ENCODE results near the gene KATNB1.
A peak's percentile ranks its signal among the peaks of the same experiment; 100 is the strongest.
"Not testable (repeated sequence)": the region's sequence is repeated elsewhere in the genome, so short reads cannot be mapped to it uniquely, and the experiment has no call there.

Gene KATNB1

DNA sequence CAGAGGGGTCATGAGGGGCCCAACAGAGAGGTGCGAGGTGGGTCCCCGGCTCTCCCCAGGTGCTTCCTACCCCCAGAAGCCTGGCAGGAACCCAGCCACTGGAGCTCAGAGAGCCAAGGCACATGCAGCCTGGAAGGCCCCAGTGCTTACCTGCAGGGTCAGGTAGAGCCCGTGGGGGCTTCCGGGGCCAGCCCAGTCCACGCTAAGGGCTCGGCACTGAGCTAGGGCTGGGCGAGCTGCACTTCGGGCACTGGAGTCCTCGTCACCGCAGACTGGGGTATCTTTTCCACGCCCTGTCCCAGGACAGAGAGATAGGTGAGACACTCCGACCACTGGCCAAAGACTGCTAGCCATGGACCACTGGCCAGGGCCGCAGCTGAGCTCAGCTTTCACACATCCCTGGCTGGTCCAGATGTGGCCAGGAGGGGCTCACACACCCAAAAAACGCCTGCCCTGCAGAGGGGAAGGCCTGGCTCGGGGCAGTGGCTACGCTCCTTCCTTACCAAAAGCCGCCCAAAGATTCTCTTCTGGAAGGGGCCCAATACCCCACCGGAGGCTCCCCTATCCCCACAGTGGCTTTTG is 59.4 kb downstream of the KATNB1 start:
- DNase-seq (ENCODE audit: low read depth) = no peak

DNA sequence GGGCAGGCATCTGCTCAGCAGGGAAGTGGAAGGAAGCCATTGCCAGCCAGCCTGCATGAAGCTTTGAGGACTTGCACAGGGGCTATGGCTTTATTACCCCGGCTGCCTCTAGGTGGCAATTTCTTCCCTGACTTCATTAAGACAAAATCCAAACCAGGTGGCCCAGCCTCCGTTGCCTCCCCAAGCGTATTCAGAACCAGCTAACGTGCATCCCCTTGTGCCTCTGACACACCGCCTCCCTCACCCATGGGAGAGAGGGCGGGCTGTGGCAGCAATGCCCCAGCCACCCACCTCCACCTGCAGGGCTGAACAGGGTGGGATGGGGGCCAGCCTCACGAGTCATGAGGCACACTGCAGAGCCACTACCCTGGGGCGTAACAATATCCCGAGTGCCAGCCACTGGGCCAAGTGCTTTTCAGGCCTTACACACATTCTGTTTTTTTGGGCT is 59.9 kb downstream of the KATNB1 start:
- DNase-seq (ENCODE audit: low read depth) = peak; percentile 63

DNA sequence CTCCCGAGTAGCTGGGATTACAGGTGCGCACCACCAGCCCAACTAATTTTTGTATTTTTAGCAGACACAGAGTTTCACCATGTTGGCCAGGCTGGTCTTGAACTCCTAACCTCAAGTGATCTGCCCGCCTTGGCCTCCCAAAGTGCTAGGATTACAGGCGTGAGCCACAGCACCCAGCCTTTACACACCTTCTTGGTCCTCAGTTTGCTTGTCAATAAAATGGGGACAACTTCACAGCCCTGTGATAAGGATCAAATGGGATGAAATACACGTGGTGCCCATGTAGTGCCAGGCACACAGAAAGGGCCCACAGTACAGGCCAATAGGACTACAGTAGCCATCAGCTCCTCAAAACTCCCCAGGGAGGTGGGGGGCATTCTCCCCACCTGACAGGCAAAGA is 60.4 kb downstream of the KATNB1 start:
- DNase-seq (ENCODE audit: low read depth) = not testable (repeated sequence)

DNA sequence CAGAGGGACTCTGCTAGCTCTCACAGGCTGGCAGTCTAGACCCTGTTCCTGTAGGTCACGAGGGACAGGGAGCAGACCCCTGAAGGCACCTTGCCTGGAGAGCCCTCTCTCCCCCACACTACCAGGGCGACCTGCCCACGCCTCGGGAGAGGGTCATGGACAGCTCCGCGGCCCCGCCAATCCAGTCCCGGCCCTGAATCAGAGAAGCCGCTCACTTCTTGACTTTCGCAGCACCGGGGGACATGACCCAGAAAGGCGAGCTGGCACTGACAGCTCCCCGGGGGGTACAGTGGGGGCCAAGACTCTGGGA is 61.6 kb downstream of the KATNB1 start:
- no peak for DNase-seq (ENCODE audit: low read depth)

DNA sequence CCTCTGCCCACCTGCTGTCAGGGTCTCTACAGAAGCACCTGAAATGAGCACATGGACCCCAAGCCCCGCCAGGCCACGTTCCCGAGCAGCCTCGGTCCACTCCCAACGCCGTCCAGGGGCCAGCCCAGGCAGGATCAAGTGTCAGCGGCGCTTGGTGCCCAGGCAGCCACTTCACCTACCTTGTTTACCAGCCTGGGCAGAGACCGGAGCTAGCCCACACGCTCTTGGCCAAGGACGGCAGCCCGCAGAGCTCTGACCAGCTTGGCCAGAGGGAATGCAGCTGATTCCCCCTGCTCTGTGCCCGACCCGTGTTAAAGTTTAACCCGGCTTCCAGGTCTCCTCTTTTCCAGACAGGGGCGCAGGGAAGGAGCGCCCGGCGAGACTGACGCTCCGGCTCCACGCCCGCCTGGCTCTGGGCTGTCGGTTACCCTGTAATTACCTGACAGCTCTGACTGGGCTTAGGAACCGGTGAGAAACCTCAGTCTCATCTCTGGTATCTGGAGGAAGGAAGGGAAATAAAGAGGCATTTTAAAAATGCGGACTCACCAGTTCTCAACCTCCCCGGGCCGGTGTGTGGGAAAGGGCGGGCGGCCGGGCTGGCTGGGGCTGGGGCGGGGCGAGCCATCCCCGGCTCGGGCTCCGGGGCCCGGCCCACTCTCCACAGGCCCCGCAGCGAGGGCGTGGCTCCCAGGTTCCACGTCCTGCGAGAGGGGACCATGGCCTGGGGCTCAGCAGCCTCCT is 62.1 kb downstream of the KATNB1 start:
- no peak for DNase-seq (ENCODE audit: low read depth)

DNA sequence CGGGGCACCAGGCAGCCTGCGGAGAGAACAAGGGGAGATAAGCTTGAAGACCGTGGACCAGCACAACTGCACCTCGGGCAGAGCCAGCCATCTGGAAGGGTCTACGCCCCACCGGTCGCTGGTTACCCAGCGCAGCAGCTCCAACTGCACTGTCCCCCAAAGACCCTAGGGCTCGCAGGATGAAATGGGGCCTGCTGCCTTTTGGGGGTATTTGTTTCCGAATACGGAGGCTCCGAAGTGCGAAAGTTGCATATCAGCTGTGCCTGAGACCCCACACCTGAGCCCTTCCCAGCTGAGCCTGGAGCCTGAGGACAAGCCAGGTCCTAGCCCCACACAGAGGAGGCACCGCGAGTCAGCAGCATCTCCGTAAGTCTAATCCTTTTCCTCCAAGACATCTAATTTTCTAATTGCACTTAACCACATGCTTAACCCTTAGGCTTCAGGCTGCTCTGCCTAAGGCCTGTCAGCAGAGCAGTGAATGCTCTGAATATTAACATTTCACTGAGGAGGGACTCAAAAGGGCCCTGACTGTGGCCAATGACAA is 62.8 kb downstream of the KATNB1 start:
- DNase-seq (ENCODE audit: low read depth) = no peak

DNA sequence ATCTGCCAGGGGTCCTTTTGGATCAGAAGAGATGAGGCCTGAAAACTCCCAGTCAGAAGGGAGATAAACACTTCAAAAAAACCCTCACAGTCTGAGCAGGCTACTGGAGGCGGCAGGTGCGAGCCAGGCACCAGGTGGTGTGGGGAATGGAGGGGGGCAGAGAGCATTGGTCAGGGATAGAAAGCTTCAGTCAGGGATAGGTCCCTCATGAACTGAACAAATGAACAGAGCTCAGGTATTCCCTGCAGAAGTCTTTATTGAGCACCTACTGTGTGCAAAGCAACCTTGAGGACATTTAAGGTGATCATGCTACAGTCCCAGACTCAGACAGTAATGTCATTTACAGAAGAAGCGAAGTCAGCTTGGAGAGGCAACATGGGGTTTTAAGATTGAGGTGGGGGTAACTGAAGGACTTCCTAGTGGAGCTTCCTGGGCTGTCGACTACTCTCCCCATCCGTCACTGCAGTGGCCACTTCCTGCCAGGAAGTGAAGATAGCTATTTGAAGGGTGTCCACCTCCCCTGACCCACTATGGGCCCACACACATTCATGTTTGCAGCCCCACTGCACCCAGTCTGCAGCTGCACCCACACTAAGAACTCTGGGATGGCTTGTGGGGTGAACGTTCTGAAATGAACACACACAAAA is 63.5 kb downstream of the KATNB1 start:
- DNase-seq (ENCODE audit: low read depth) = no peak

DNA sequence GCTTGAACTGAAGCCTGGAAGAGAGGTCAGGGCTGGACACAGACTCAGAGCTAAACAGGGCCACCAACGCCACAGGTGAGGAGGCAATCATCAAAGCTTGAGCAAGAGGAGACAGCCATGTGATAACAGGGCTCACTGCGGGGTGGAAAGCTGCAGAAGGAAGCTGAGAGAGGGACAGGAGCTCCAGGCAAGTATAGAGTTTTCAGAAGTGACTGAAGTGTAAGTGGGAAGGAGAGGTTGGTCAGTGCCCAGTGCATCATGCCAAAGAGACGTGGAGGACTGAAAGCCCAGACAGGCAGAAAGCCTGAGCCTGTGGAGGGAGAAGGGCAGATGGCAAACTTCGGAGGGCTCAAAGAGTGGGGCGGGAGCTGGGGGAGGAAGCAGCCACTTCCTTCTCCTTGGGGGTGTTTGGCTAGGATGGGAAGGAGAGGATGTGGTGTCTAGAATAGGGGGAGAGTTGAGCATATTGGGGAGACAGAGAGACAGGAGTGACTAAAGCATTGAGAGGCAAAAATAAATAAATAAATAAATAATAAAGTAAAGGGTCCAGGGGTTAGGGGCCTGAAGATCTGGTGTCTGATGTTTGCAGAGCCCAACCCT is 64.1 kb downstream of the KATNB1 start:
- no peak for DNase-seq (ENCODE audit: low read depth)

DNA sequence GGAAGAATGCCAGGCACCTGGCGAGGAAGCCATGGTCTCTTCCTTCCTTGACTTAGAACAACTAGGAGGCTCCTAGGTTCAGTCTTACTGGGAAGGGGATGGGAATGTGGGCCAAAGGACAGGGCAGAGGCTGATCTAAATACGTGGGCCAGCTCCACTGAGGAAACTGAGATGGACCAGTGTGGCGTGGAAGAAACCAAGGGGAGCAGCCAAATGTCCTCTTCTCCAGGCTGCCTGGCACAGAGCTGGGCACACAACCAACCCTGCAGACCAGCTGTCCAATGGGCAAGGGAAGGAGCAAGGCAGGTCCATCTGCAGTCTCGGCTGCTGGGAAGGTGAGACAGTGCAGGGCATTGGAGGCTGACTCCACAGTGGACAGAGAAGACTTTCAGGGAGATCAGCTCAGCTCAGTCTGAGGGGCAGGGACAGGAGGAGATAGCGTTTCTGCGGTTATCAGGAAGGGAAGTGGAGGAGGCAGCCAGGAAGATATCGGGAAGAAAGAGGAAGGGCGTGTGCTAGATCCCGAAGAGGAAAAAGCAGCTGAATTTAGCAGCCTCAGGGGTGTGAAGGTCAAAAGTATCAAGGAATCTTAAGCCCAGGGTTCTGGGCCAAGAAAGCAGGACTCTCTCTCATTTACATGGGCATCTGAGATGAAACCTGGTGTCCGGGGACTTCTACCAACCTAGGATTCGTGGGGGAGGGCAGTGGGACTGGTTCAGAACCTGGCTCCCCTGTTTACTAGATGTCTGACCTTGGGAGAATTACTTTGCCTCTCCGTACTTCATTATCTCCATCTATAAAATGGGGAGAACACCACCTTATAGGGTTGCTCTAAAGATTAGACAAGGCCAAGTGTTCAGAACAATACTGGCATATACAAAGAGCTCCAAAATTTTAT is 64.9 kb downstream of the KATNB1 start:
- DNase-seq (ENCODE audit: low read depth) = no peak

DNA sequence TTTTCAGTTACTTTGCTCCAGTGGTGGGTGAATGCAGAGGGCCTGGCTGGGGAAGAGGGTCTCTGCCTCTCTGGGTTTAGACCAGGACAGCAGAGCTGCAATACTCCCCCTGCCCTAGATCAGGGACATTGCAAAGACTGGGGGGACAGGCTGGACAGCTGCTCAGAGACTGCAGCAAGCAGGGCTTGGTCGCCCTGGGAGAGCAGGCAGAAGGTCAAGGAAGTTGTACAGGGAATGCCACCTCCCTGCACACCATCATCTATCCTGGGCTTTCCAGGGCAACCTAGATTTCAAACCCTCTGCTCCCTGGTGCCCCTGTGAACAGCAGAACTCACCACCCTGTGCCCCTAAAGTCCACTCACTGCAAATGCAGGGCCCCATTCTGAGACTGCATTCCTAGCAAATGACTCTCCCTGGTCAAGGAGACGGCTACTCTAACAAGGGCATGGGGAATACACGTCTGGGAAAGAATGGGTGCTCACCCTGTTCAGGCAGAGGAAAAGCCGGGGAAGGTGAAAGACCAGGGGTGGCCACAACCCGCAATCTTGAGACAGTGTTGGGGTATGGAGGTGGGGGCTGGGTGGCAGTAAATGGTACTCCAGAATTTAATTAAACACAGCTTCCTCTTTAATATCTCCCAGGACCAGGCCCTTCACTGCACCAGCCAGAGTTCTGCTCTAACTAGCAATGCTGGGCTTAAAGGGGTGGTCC is 65.7 kb downstream of the KATNB1 start:
- DNase-seq (ENCODE audit: low read depth) = peak; percentile 84

DNA sequence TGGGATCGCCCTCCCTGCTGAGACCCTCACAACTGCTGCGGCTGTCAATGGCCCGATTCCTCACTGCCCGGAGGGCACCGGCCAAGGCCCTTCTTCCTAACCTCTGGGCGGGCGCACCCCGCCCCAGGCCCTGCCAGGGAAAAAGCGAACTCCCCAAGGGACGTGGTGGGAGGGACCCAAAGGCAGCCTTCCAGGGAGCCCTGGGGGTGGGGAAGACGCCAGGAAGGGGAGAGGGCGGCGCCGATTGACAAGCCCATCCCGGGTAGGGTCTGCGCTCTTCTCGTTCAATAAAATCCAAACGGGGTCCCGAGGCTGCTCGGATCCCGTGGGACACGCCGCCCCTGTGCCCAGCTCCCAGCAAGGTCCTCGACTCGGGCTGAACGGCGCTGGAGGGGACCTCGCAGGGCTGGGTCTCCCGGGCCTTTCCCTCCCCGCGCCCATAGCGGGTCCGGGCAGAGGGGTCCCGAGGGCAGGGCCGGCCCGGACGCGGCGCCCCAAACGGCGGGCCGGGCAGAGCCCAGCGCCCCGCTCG is 66.3 kb downstream of the KATNB1 start:
- DNase-seq (ENCODE audit: low read depth) = no peak

DNA sequence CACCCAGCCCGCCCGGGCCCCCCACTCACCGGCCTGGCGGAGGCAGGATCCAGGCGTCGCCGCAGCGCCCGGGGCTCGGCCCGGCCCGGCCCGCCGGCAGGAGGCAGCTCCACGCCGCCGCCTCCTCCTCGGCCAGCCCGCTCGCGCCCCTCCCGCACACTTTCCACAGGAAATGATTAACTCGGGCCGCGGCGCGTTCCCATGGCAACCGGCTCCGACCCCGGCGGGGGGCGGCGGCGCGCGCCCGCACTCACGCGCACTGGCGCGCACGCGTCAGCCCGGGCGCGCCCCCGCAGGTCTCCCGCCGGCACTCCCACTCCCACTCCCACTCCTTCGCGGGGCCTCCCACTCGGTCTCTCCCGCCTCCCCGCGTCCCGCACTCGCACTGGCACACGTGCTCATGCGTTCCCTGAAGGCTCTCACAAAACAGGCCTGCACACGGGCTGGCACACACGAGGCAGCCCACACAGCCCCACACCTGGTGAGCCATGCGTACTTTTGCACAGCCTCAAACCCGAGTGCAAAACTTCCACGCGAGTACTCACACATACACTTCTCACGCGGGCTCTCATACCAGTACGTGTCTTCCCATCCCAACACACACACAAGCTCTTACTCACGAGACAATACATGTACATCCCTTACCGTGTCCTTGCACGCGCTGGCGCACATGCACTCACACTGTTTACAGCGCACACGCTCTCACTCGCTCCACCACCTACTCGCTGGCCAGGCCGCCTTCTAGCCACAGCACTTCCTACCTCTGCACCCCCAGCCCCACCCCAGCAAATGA is 67.0 kb downstream of the KATNB1 start, which contains the start of gene KIFC3:
Gene KIFC3 (minus strand): TSS at position 151 of the 793 bp plus-strand sequence. CDS start 4,248 bp downstream, outside the sequence.
- peak; percentile 81 for DNase-seq (ENCODE audit: low read depth)

DNA sequence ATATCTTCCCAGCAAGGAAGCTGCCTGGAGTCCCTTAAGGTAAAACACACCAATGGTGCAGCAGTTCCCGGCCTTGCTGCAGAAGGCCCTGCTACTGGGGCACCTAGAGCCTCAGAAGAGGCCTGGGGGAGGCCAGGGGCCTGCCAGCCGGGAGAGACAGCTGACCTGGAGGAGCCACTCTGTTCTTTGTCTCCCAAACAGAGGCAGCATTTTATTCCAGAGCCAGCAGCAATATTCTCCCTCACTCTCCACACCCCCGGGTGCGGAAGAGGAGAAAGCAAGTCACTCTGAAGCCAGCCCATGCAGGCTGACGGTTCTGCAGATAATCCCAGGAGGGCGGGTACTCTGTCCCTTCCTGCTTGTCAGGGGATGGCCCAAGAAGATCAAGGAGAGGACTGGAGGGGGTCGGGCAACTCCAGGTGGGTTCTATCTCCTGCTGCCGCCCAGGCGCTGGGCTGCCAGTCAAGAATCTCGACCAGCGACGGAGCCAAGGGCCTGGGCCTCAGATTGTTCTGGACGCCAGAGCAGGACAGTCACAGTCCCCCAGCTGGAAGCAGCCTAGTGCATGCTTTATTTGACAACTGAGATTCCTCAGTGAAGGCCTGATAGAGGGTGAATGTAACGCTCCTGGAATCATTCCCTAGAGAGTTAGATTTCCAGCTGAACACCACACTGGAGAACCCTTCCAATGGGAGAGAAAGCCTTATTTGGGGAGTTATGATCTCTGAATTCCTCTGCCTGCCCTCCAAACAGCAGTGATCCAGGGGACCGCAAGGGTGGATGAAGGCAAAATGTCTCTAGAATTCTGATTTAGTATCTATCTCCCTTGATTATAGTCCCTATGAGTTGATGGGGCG is 67.8 kb downstream of the KATNB1 start:
- no peak for DNase-seq (ENCODE audit: low read depth)

DNA sequence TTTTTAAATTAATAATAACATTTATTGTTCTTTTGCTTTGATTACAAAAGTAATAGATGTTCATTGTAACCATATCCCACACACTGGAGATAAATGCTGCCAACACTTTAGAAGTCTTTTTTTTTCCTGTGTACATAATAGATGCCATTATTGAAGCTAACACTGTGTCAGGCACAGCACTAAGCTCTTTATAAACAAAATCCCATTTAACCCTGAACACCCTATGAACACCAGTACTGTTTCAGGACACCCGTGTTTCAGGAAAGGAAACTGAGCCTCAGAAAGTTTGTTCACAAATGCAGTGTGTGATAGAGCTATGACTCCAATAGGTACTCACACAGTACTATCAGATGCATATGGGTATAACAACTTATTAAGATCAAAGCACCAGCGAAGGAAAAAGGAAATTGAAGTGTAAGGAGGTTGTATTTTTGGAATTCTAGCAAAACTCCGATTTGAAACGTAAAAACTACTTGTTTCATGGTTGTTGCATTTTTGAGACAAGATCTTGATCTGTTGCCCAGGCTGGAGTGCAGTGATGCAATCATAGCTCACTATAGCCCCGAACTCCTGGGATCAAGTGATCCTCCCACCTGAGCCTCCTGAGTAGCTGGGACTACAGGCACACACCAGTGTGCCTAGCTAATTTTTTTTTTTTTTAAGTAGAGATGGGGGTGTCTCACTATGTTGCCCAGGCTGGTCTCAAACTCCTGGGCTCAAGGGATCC is 68.7 kb downstream of the KATNB1 start:
- DNase-seq (ENCODE audit: low read depth) = no peak

DNA sequence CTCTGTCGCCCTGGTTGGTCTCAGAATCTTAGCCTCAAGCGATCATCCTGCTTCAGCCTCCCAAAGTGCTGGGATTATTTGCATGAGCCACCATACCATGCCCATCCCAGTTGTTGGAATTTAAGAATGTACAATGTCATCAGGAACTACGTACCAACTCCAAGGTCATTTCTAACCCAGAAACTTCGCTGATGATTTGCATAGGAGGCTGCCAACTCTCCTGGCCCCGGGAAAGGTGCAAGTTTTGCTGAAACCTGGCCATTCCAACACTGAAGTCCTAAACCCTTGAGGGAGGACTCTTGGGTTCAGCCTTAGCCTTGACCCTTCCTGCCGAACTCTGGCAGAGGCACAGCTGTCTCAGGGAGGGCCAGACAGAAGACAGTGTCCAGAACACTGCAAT is 69.6 kb downstream of the KATNB1 start:
- no peak for DNase-seq (ENCODE audit: low read depth)

Data from iris pigment epithelial cell (primary cell).